Coronary artery (tissue), 2 donors: ENCODE data around the gene SLC24A1.

Source experiments
- DNase-seq: peaks from one replicate; pipeline ENCODE4 v3.0.0-alpha.2; 2017; ENCODE audit warnings: low spot score
- H3K27ac ChIP-seq, 2 donors: fragments of 200-600 bp; sonication (generic); one replicate each; pipeline ENCODE4 v1.5.1; 2016 to 2019
- H3K4me3 ChIP-seq: fragments of 200-600 bp; sonication (generic); 2 replicates; pipeline ENCODE4 v1.5.1; 2016; ENCODE audit warnings: mild to moderate bottlenecking, moderate library complexity
- CTCF ChIP-seq: fragments of 200-600 bp; sonication (generic); IDR thresholded peaks from one replicate; pipeline ENCODE4 v1.5.1; 2019; ENCODE audit warnings: antibody characterized with exemption

Gene SLC24A1

GRCh38 chr15:65621638-65622037 lies at the start of gene SLC24A1:
TSS of gene SLC24A1 (plus strand) at chr15:65621938. CDS start at chr15:65624081, 2,143 bp downstream.
- no peak for DNase-seq
- no peak within 1 kb of the TSS for H3K27ac ChIP-seq
- no peak for TF ChIP-seq CTCF

GRCh38 chr15:65571971-65572370 lies 49.8 kb upstream of the SLC24A1 start:
- no peak for TF ChIP-seq CTCF
- no peak overlapping the region for H3K27ac ChIP-seq
- DNase-seq = no peak
- H3K4me3 ChIP-seq = no peak overlapping the region

More at GRCh38 chr15:65621638-65622037, at the start of gene SLC24A1:
- no peak within 1 kb of the TSS for H3K4me3 ChIP-seq

GRCh38 chr15:65576664-65577063 lies 45.1 kb upstream of the SLC24A1 start:
- no peak for DNase-seq
- H3K27ac ChIP-seq = no peak overlapping the region
- H3K4me3 ChIP-seq = no peak overlapping the region
- no peak for TF ChIP-seq CTCF

GRCh38 chr15:65577129-65577996 lies 44.4 kb upstream of the SLC24A1 start:
- Histone ChIP-seq H3K4me3 (no peak overlapping the region), H3K27ac (no peak overlapping the region)
- TF ChIP-seq CTCF = no peak
- DNase-seq = no peak

- no peak for DNase-seq
- Histone ChIP-seq H3K4me3 (no peak overlapping the region), H3K27ac (no peak overlapping the region)
- TF ChIP-seq CTCF = no peak
These were observed 42.6 kb upstream of the SLC24A1 start for GRCh38 chr15:65578904-65579728.

GRCh38 chr15:65579762-65580161 lies 42.0 kb upstream of the SLC24A1 start:
- no peak for TF ChIP-seq CTCF
- no peak overlapping the region for H3K4me3 ChIP-seq
- no peak overlapping the region for H3K27ac ChIP-seq
- no peak for DNase-seq
